Measurements from ENCODE around the gene ENTR1. TPM values are rescaled to one million over a fixed set of nuclear protein-coding genes. Genes with fewer than 3 reads are reported as not detected.

ENTR1 gene
- total RNA-seq (ENCODE audit: low replicate concordance) = 20.5 and 36.3 TPM in 2 replicates

GRCh38 chr9:136410500-136411287 is at the start of gene ENTR1, which contains the start of gene PMPCA:
Gene ENTR1, minus strand, starts transcription at chr9:136410614. Its CDS starts 217 bp downstream, at chr9:136410397.
Gene PMPCA, plus strand, starts transcription at chr9:136410658. Its CDS starts 11 bp downstream, at chr9:136410669.
- H3K4me3 ChIP-seq (ENCODE audit: low read depth, low read length) = peak within 1 kb of the TSS; percentile 92
- no peak for TF ChIP-seq CTCF (IDR thresholded peaks at IDR 0.05; ENCODE audit: insufficient read depth, low read length)
- DNase-seq (ENCODE audit: low read depth) = peak; percentile 82

GRCh38 chr9:136459425-136459824 is 49.0 kb upstream of the ENTR1 start:
- no peak for DNase-seq (ENCODE audit: low read depth)
- no peak overlapping the region for H3K4me3 ChIP-seq (ENCODE audit: low read depth, low read length)
- TF ChIP-seq CTCF (IDR thresholded peaks at IDR 0.05; ENCODE audit: insufficient read depth, low read length) = no peak

- DNase-seq (ENCODE audit: low read depth) = no peak
- no peak overlapping the region for H3K4me3 ChIP-seq (ENCODE audit: low read depth, low read length)
- no peak for TF ChIP-seq CTCF (IDR thresholded peaks at IDR 0.05; ENCODE audit: insufficient read depth, low read length)
Measured at GRCh38 chr9:136457326-136457725, 46.9 kb upstream of the ENTR1 start.

- H3K4me3 ChIP-seq (ENCODE audit: low read depth, low read length) = no peak overlapping the region
- no peak for DNase-seq (ENCODE audit: low read depth)
- TF ChIP-seq CTCF (IDR thresholded peaks at IDR 0.05; ENCODE audit: insufficient read depth, low read length) = no peak
Measured at GRCh38 chr9:136456258-136456657, 45.8 kb upstream of the ENTR1 start.

- DNase-seq (ENCODE audit: low read depth) = no peak
- TF ChIP-seq CTCF (IDR thresholded peaks at IDR 0.05; ENCODE audit: insufficient read depth, low read length) = no peak
- H3K4me3 ChIP-seq (ENCODE audit: low read depth, low read length) = no peak overlapping the region
Measured at GRCh38 chr9:136455043-136456002, 44.9 kb upstream of the ENTR1 start.

GRCh38 chr9:136454026-136454796 is 43.8 kb upstream of the ENTR1 start:
- no peak for TF ChIP-seq CTCF (IDR thresholded peaks at IDR 0.05; ENCODE audit: insufficient read depth, low read length)
- DNase-seq (ENCODE audit: low read depth) = no peak
- no peak overlapping the region for H3K4me3 ChIP-seq (ENCODE audit: low read depth, low read length)

Data from fibroblast of the aortic adventitia (primary cell).